Fibroblast of pulmonary artery (primary cell): Measurements from ENCODE around the gene KDM2B.
A peak's percentile ranks its signal among the peaks of the same experiment; 100 is the strongest.
"Not testable (repeated sequence)": the region's sequence is repeated elsewhere in the genome, so short reads cannot be mapped to it uniquely, and the experiment has no call there.

ENCODE experiments used
- DNase-seq: peaks from one replicate; pipeline ENCODE4 v3.0.0-alpha.2; 2010; ENCODE audit warnings: low read depth
- H3K4me3 ChIP-seq: replicated peaks from 2 replicates; pipeline ENCODE4 v1.5.1; 2011; ENCODE audit warnings: low read depth, mild to moderate bottlenecking, control low read depth, low read length, moderate library complexity
- CTCF ChIP-seq: IDR thresholded peaks from 2 replicates; pipeline ENCODE4 v1.5.1; 2011; ENCODE audit warnings: mild to moderate bottlenecking, control low read depth, low read length, inconsistent platforms; ENCODE audit errors: missing control alignments

KDM2B gene

DNA sequence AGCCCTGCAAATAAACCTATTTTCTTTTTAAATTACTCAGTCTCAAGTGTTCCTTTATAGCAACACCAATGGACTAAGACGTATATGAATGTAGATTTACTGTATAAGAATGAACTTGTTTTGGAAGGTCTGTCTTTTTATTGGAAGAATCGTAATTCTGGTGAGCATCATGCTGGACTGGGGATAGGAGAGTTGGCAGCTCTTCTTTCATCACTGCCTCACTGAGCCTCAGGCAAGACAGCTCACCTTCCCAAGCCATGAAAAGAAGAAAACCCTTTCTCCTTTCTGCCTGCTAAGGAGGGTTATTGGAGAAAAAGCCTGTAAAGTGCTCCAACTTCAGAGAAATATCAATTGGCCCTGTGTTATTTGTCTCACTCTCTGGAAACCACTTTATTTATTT lies 190.0 kb downstream of the KDM2B start:
- DNase-seq = no peak
- no peak for TF ChIP-seq CTCF
- no peak overlapping the region for H3K4me3 ChIP-seq

DNA sequence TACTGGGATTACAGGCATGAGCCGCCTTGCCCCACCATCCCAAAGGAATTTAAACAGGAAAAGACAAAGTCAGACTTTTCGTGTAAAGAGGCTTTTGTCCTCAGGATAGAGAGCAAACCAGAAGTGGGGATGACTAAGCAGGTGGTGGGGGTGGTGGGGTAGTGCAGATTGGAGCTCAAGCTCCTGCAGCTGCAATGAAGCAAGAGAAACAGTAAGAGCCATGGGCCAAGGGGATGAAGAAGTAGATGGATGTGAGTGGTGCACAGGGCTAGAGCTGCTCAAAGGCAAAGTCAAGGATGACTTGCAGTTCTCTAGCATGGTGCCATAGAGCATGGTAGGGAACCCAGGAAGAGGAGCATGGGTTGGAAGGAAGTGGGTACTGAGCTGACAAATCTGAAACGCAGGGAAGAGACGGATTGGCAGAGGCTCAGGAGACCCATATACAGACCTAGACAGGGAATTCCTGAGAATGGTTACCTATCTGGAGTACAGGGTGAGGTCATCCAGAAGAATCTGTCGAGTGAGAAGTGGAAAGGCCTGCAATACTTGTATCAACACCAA lies 192.3 kb downstream of the KDM2B start:
- TF ChIP-seq CTCF = no peak
- peak; percentile 73 for DNase-seq

DNA sequence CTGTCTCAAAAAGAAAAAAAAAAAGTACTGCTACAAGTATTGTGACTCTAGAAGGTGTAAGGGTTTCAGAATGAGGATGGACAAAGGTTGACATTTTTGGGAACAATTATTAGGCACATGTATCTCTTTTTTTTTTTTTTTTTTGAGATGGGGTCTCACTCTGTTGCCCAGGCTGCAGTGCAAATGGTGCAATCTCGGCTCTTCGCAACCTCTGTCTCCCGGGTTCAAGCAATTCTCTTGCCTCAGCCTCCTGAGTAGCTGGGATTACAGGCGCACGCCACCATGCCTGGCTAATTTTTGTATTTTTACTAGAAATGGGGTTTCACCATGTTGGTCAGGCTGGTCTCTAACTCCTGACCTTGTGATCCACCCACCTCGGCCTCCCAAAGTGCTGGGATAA lies 195.9 kb downstream of the KDM2B start:
- not testable (repeated sequence) for DNase-seq

More for the DNA sequence above, 192.3 kb downstream of the KDM2B start:
- H3K4me3 ChIP-seq = no peak overlapping the region

GRCh38 chr12:121383601-121384021 lies 197.2 kb downstream of the KDM2B start:
- no peak overlapping the region for H3K4me3 ChIP-seq
- DNase-seq = no peak
- no peak for TF ChIP-seq CTCF

More for the DNA sequence above, 195.9 kb downstream of the KDM2B start:
- H3K4me3 ChIP-seq = not testable (repeated sequence)

GRCh38 chr12:121379945-121380344 lies 200.9 kb downstream of the KDM2B start:
- no peak for DNase-seq

More at GRCh38 chr12:121379945-121380344, 200.9 kb downstream of the KDM2B start:
- H3K4me3 ChIP-seq = no peak overlapping the region
- no peak for TF ChIP-seq CTCF
